GM12873 (cell line): ENCODE results near the gene NFATC2.

Experiments used
- CTCF ChIP-seq: IDR thresholded peaks from 2 replicates; pipeline ENCODE4 v1.5.1; 2012; ENCODE audit warnings: low read depth, mild to moderate bottlenecking, moderate library complexity, low read length, control low read depth; ENCODE audit not compliant: insufficient read depth; ENCODE audit errors: missing control alignments

The NFATC2 gene

DNA sequence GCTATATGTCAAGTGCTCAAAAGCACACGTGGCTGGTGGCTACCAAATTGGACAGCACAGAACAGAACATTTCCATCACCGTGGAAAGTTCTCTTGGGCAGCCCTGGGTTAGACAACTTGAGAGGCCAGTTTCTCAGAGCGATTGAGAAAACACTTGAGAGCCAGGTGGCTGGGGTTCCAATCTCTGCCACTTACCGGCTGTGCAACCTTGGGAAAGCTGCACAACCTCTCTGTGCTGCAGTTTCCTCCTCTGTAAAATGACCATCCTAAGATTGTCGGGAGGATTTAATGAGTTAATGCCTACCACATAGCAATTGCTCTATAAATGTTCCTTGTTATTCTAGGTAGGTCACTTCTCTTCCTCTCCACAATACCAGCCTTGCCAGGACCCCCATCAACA, 25.1 kb upstream of the NFATC2 start:
- no peak for TF ChIP-seq CTCF

- TF ChIP-seq CTCF, result no peak
Observed at GRCh38 chr20:51566594-51566993, 24.1 kb upstream of the NFATC2 start.

GRCh38 chr20:51565298-51566144, 23.0 kb upstream of the NFATC2 start:
- no peak for TF ChIP-seq CTCF

DNA sequence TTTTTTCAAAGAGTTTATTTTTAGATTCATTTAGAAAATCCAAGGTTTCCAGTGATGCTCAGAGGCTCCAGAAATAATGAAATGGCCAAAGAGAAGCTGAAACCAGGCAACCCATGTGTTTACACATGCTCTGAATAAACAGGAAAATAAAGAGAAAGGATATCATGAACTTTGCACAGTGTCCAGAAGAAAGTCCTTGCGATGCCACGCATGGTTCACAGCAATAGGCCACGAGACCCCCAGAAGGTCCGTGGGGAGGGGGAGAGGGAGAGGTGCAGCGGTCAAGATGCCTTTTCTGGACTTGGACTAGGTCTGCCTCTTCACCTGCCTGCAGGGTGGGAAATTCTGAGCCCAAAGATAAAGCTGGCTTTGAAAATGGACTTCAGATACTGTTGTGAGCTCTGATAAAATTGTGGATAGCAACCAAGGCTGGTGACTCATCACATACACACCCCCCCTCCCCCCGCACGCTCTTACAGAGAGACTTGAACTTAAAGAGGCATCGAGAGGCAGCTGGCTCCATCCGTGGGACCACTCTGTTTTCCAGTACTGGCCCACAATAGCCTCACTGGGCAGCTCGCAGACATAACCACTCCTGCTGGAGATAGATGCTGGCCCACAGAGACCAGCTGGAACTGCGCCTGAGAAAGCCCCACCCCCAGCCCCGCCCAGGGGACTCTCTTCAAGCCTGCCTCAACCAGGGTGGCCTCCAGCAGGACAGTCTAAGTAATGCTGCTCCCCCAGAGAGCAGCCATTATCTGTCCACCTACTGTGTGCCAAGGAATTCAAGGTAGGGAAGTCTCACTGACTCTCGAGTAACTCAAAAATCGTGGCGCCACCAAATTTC, 21.2 kb upstream of the NFATC2 start:
- no peak for TF ChIP-seq CTCF

DNA sequence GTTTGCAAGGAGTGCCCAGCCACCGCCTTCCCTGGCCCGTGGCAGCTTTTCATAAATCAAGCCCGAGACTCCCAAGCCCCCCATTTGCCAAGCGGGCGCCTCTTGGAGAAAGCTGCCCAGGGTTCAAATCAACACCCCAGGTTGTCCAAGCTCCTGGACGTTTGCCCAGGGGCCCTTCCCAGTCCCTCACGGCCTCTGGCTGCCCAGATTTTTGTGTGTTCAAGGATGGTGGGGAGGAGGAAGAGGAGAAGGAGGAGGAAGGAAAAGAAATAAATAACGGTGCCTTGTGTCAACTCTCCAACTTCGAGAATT, 20.6 kb upstream of the NFATC2 start:
- no peak for TF ChIP-seq CTCF

GRCh38 chr20:51562332-51563173, 20.0 kb upstream of the NFATC2 start:
- TF ChIP-seq CTCF, result peak; percentile 10

DNA sequence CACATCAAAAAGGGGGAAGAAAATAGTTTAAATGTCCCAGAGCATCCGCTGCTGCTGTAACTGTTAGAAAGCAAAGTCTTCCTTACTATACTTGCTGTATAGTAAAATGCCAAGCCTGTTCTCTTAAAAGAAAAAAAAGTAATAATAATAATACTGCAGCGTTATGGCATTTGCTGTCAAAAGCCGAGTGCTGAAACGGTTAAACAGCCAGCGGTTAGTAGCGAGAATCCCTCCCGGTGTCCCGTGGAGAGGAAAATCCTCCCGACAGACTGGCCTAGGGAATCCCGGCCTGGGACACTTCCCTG, 19.5 kb upstream of the NFATC2 start:
- TF ChIP-seq CTCF, result no peak
